ENCODE measurements around the gene UFC1. TPM values are rescaled to one million over a fixed set of nuclear protein-coding genes. Genes with fewer than 3 reads are reported as not detected.

The UFC1 gene
- polyA plus RNA-seq, 1 donor (not counting 4 experiments of a cell fraction or from before 2014, with no cell fraction given) = 86.4 TPM

GRCh38 chr1:161158316-161159010 lies 4.7 kb downstream of the UFC1 start:
- no peaks in the 10 kb centered on the region for H3K27me3 ChIP-seq (ENCODE audit: control insufficient read depth, extremely low read depth, insufficient read depth, low read length)
- H3K4me1 ChIP-seq (ENCODE audit: control insufficient read depth, extremely low read depth, insufficient read depth, low read length) = peaks cover 24% of the 10 kb centered on the region
- H3K79me2 ChIP-seq (ENCODE audit: control insufficient read depth, insufficient read depth, low read length) = peaks cover 21% of the 10 kb centered on the region
- H3K4me2 ChIP-seq (ENCODE audit: control insufficient read depth, extremely low read depth, insufficient read depth, low read depth, low read length) = peak overlapping the region; percentile 92
- H2AFZ ChIP-seq (ENCODE audit: control insufficient read depth, low read length) = peak overlapping the region; percentile 95
- H3K9ac ChIP-seq (ENCODE audit: control insufficient read depth, extremely low read depth, insufficient read depth, low read length) = peak overlapping the region; percentile 91
- no peaks in the 10 kb centered on the region for H4K20me1 ChIP-seq (ENCODE audit: control insufficient read depth, extremely low read depth, insufficient read depth, low read length)
- peaks cover 7 to 21% of the 10 kb centered on the region in 2 experiments for H3K36me3 ChIP-seq (ENCODE audit: control insufficient read depth in 2 of 2, extremely low read depth in 1 of 2, insufficient read depth in 2 of 2, low read length in 2 of 2)
- dilution Hi-C loops (cut with MboI; ENCODE audit: extremely low pct_ligation_motif_present, low sequenced_read_pairs) = no loop called here
- DNase-seq (ENCODE audit: low read depth, low spot score) (no peak), FAIRE-seq (no peak)
- H3K27ac ChIP-seq (ENCODE audit: control insufficient read depth, insufficient read depth, low read length) = peak overlapping the region; percentile 84
- peak overlapping the region; percentile 73 to 89 (median 74) for H3K4me3 ChIP-seq (ENCODE audit: control insufficient read depth in 2 of 3, extremely low read depth in 1 of 3, insufficient read depth in 2 of 3, low read depth in 1 of 3, low read length in 3 of 3)
- no peaks in the 10 kb centered on the region for H3K9me3 ChIP-seq (ENCODE audit: control insufficient read depth, low read depth, low read length)
- TF ChIP-seq CTCF (optimal IDR thresholded peaks at IDR 0.05 in 1 of 3, IDR thresholded peaks at IDR 0.05 in 1 of 3, conservative IDR thresholded peaks at IDR 0.05 in 1 of 3; ENCODE audit: extremely low read depth in 1 of 3, insufficient read depth in 2 of 3, low read length in 3 of 3) (no peak), EZH2 (IDR thresholded peaks at IDR 0.05; ENCODE audit: low read length) (no peak)
- H3K9me1 ChIP-seq (ENCODE audit: control insufficient read depth, extremely low read depth, insufficient read depth, low read length) = no peaks in the 10 kb centered on the region

GRCh38 chr1:161159087-161159912 lies 5.5 kb downstream of the UFC1 start, which contains the start of gene USP21:
Gene USP21 (plus strand): TSS chr1:161159500. CDS start chr1:161160641, 1,141 bp downstream.
- peak within 1 kb of the TSS; percentile 95 for H2AFZ ChIP-seq (ENCODE audit: control insufficient read depth, low read length)
- H3K27ac ChIP-seq (ENCODE audit: control insufficient read depth, insufficient read depth, low read length) = peak within 1 kb of the TSS; percentile 84
- no peaks in the 10 kb centered on the region for H3K9me3 ChIP-seq (ENCODE audit: control insufficient read depth, low read depth, low read length)
- no peaks in the 10 kb centered on the region for H3K27me3 ChIP-seq (ENCODE audit: control insufficient read depth, extremely low read depth, insufficient read depth, low read length)
- no peaks in the 10 kb centered on the region for H3K9me1 ChIP-seq (ENCODE audit: control insufficient read depth, extremely low read depth, insufficient read depth, low read length)
- peak within 1 kb of the TSS; percentile 73 to 89 (median 74) for H3K4me3 ChIP-seq (ENCODE audit: control insufficient read depth in 2 of 3, extremely low read depth in 1 of 3, insufficient read depth in 2 of 3, low read depth in 1 of 3, low read length in 3 of 3)
- no peaks in the 10 kb centered on the region for H4K20me1 ChIP-seq (ENCODE audit: control insufficient read depth, extremely low read depth, insufficient read depth, low read length)
- peak within 1 kb of the TSS; percentile 92 for H3K4me2 ChIP-seq (ENCODE audit: control insufficient read depth, extremely low read depth, insufficient read depth, low read depth, low read length)
- dilution Hi-C loops (cut with MboI; ENCODE audit: extremely low pct_ligation_motif_present, low sequenced_read_pairs) = no loop called here
- peaks cover 9 to 28% of the 10 kb centered on the region in 2 experiments for H3K36me3 ChIP-seq (ENCODE audit: control insufficient read depth in 2 of 2, extremely low read depth in 1 of 2, insufficient read depth in 2 of 2, low read length in 2 of 2)
- peak within 1 kb of the TSS; percentile 91 for H3K9ac ChIP-seq (ENCODE audit: control insufficient read depth, extremely low read depth, insufficient read depth, low read length)
- TF ChIP-seq EZH2 (IDR thresholded peaks at IDR 0.05; ENCODE audit: low read length) = no peak
- peak; percentile 40 to 71 (median 58) for TF ChIP-seq CTCF (optimal IDR thresholded peaks at IDR 0.05 in 1 of 3, IDR thresholded peaks at IDR 0.05 in 1 of 3, conservative IDR thresholded peaks at IDR 0.05 in 1 of 3; ENCODE audit: extremely low read depth in 1 of 3, insufficient read depth in 2 of 3, low read length in 3 of 3)
- peaks cover 24% of the 10 kb centered on the region for H3K4me1 ChIP-seq (ENCODE audit: control insufficient read depth, extremely low read depth, insufficient read depth, low read length)
- FAIRE-seq = no peak
- peaks cover 19% of the 10 kb centered on the region for H3K79me2 ChIP-seq (ENCODE audit: control insufficient read depth, insufficient read depth, low read length)
- DNase-seq (ENCODE audit: low read depth, low spot score) = no peak

Data from keratinocyte (primary cell).